Activated naive CD8-positive, alpha-beta T cell treated with anti-CD3 and anti-CD28 coated beads, Interleukin-2, amount 10 ng/mL, durations not matched to agents 7 days and 5 days (primary cell): Measurements from ENCODE around the gene FGFR3. TPM values are rescaled to one million over a fixed set of nuclear protein-coding genes. Genes with fewer than 3 reads are reported as not detected.

Source experiments
- ATAC-seq: fragments of 150-1000 bp; cut with Tn5 transposase; one replicate; pipeline ENCODE4 v1.10.0; 2021; ENCODE audit warnings: low read depth, moderate library complexity
- POLR2A ChIA-PET: fragments of 350-600 bp; sonication (Branson Sonifier 250); formaldehyde crosslinking; loops from one replicate; lab custom pipeline; 2021; ENCODE audit warnings: antibody characterized with exemption; lab: Charles Lee
- DNase-seq: peaks from one replicate; pipeline ENCODE4 v3.0.0; 2021
- H3K27ac Mint-ChIP-seq: one replicate; pipeline ENCODE4 v1.8.0; 2022; ENCODE audit warnings: mild to moderate bottlenecking, mixed read lengths
- H3K27me3 Mint-ChIP-seq: one replicate; pipeline ENCODE4 v1.8.0; 2022; ENCODE audit warnings: mild to moderate bottlenecking, moderate library complexity, mixed read lengths
- H3K36me3 Mint-ChIP-seq: one replicate; pipeline ENCODE4 v1.8.0; 2021; ENCODE audit warnings: mild to moderate bottlenecking, mixed read lengths
- H3K4me1 Mint-ChIP-seq: one replicate; pipeline ENCODE4 v1.8.0; 2021; ENCODE audit warnings: mixed read lengths
- H3K4me3 Mint-ChIP-seq: one replicate; pipeline ENCODE4 v1.8.0; 2022; ENCODE audit warnings: mild to moderate bottlenecking, moderate library complexity, mixed read lengths
- H3K9me3 Mint-ChIP-seq: one replicate; pipeline ENCODE4 v1.8.0; 2021; ENCODE audit warnings: mixed read lengths
- total RNA-seq, 2 experiments: library from RNA; stranded (reverse); gene quantifications; one replicate each; pipeline ENCODE4 v1.2.3, GENCODE V29; 2021

The FGFR3 gene
- total RNA-seq, 2 experiments from 2014 or later: 0.14 TPM; not detected in 1

GRCh38 chr4:1768367-1769034 is 24.6 kb upstream of the FGFR3 start:
- DNase-seq: no peak
- Mint-ChIP-seq H3K36me3 (no peaks in the 10 kb centered on the region), H3K27me3 (peaks cover 20% of the 10 kb centered on the region), H3K27ac (no peak overlapping the region), H3K4me1 (no peaks in the 10 kb centered on the region), H3K9me3 (no peaks in the 10 kb centered on the region), H3K4me3 (no peak overlapping the region)
- POLR2A ChIA-PET: no interaction called here
- no peak for ATAC-seq

GRCh38 chr4:1769692-1770091 is 23.4 kb upstream of the FGFR3 start:
- H3K27ac Mint-ChIP-seq: no peak overlapping the region
- H3K4me3 Mint-ChIP-seq: no peak overlapping the region
- POLR2A ChIA-PET: no interaction called here
- peaks cover 13% of the 10 kb centered on the region for H3K27me3 Mint-ChIP-seq
- DNase-seq (no peak), ATAC-seq (no peak)
- no peaks in the 10 kb centered on the region for H3K4me1 Mint-ChIP-seq
- no peaks in the 10 kb centered on the region for H3K36me3 Mint-ChIP-seq
- no peaks in the 10 kb centered on the region for H3K9me3 Mint-ChIP-seq

GRCh38 chr4:1770245-1770644 is 22.8 kb upstream of the FGFR3 start:
- Mint-ChIP-seq H3K9me3 (no peaks in the 10 kb centered on the region), H3K4me1 (no peaks in the 10 kb centered on the region), H3K27ac (no peak overlapping the region), H3K4me3 (no peak overlapping the region), H3K27me3 (peaks cover 12% of the 10 kb centered on the region), H3K36me3 (no peaks in the 10 kb centered on the region)
- ATAC-seq (no peak), DNase-seq (no peak)
- POLR2A ChIA-PET: no interaction called here

GRCh38 chr4:1770791-1771231 is 22.3 kb upstream of the FGFR3 start:
- H3K36me3 Mint-ChIP-seq: no peaks in the 10 kb centered on the region
- H3K27ac Mint-ChIP-seq: no peak overlapping the region
- DNase-seq: no peak
- no peaks in the 10 kb centered on the region for H3K9me3 Mint-ChIP-seq
- POLR2A ChIA-PET: no interaction called here
- peaks cover 8% of the 10 kb centered on the region for H3K27me3 Mint-ChIP-seq
- no peaks in the 10 kb centered on the region for H3K4me1 Mint-ChIP-seq
- no peak overlapping the region for H3K4me3 Mint-ChIP-seq
- no peak for ATAC-seq

- H3K4me1 Mint-ChIP-seq: no peaks in the 10 kb centered on the region
- DNase-seq (no peak), ATAC-seq (peak; percentile 37)
- no peaks in the 10 kb centered on the region for H3K9me3 Mint-ChIP-seq
- peaks cover 8% of the 10 kb centered on the region for H3K27me3 Mint-ChIP-seq
- H3K27ac Mint-ChIP-seq: no peak overlapping the region
- H3K4me3 Mint-ChIP-seq: no peak overlapping the region
- H3K36me3 Mint-ChIP-seq: no peaks in the 10 kb centered on the region
- POLR2A ChIA-PET: no interaction called here
Measured at GRCh38 chr4:1771555-1772305, 21.4 kb upstream of the FGFR3 start.

- Mint-ChIP-seq H3K27ac (no peak overlapping the region), H3K36me3 (no peaks in the 10 kb centered on the region), H3K4me1 (no peaks in the 10 kb centered on the region), H3K4me3 (no peak overlapping the region), H3K27me3 (peaks cover 6% of the 10 kb centered on the region), H3K9me3 (no peaks in the 10 kb centered on the region)
- no peak for DNase-seq
- no peak for ATAC-seq
- POLR2A ChIA-PET: no interaction called here
Measured at GRCh38 chr4:1772853-1773538, 20.1 kb upstream of the FGFR3 start.

GRCh38 chr4:1773754-1774153 is 19.3 kb upstream of the FGFR3 start:
- DNase-seq (no peak), ATAC-seq (no peak)
- no peaks in the 10 kb centered on the region for H3K4me1 Mint-ChIP-seq
- H3K36me3 Mint-ChIP-seq: no peaks in the 10 kb centered on the region
- H3K27ac Mint-ChIP-seq: no peak overlapping the region
- POLR2A ChIA-PET: no interaction called here
- H3K9me3 Mint-ChIP-seq: no peaks in the 10 kb centered on the region
- no peak overlapping the region for H3K4me3 Mint-ChIP-seq
- peaks cover under 1% of the 10 kb centered on the region for H3K27me3 Mint-ChIP-seq

- Mint-ChIP-seq H3K9me3 (no peaks in the 10 kb centered on the region), H3K27me3 (no peaks in the 10 kb centered on the region), H3K4me3 (no peak overlapping the region), H3K36me3 (no peaks in the 10 kb centered on the region), H3K4me1 (no peaks in the 10 kb centered on the region), H3K27ac (no peak overlapping the region)
- DNase-seq (no peak), ATAC-seq (no peak)
- POLR2A ChIA-PET: no interaction called here
Measured at GRCh38 chr4:1775731-1776500, 17.2 kb upstream of the FGFR3 start.

GRCh38 chr4:1776521-1777161 is 16.5 kb upstream of the FGFR3 start:
- Mint-ChIP-seq H3K27me3 (no peaks in the 10 kb centered on the region), H3K27ac (no peak overlapping the region), H3K4me3 (no peak overlapping the region), H3K4me1 (no peaks in the 10 kb centered on the region), H3K9me3 (no peaks in the 10 kb centered on the region), H3K36me3 (no peaks in the 10 kb centered on the region)
- POLR2A ChIA-PET: no interaction called here
- ATAC-seq (no peak), DNase-seq (no peak)

- H3K4me3 Mint-ChIP-seq: no peak overlapping the region
- no peak for ATAC-seq
- no peaks in the 10 kb centered on the region for H3K36me3 Mint-ChIP-seq
- POLR2A ChIA-PET: no interaction called here
- no peaks in the 10 kb centered on the region for H3K9me3 Mint-ChIP-seq
- no peak overlapping the region for H3K27ac Mint-ChIP-seq
- no peaks in the 10 kb centered on the region for H3K4me1 Mint-ChIP-seq
- H3K27me3 Mint-ChIP-seq: no peaks in the 10 kb centered on the region
- DNase-seq: no peak
Measured at GRCh38 chr4:1777822-1778641, 15.1 kb upstream of the FGFR3 start.

GRCh38 chr4:1778642-1779392 is 14.3 kb upstream of the FGFR3 start:
- H3K4me1 Mint-ChIP-seq: no peaks in the 10 kb centered on the region
- no peak overlapping the region for H3K27ac Mint-ChIP-seq
- no peak overlapping the region for H3K4me3 Mint-ChIP-seq
- no peaks in the 10 kb centered on the region for H3K36me3 Mint-ChIP-seq
- POLR2A ChIA-PET: no interaction called here
- H3K9me3 Mint-ChIP-seq: no peaks in the 10 kb centered on the region
- ATAC-seq (no peak), DNase-seq (no peak)
- H3K27me3 Mint-ChIP-seq: no peaks in the 10 kb centered on the region
